GM19395 (cell line): ENCODE results near the gene SEMA4G.
"Not testable (repeated sequence)": the region's sequence is repeated elsewhere in the genome, so short reads cannot be mapped to it uniquely, and the experiment has no call there.

ENCODE experiments used
- ATAC-seq: cut with Tn5 transposase; IDR thresholded peaks from one replicate; pipeline ENCODE4 v1.9.1; 2021; ENCODE audit warnings: mild to moderate bottlenecking, moderate library complexity; ENCODE audit not compliant: unreplicated experiment

Gene SEMA4G

DNA sequence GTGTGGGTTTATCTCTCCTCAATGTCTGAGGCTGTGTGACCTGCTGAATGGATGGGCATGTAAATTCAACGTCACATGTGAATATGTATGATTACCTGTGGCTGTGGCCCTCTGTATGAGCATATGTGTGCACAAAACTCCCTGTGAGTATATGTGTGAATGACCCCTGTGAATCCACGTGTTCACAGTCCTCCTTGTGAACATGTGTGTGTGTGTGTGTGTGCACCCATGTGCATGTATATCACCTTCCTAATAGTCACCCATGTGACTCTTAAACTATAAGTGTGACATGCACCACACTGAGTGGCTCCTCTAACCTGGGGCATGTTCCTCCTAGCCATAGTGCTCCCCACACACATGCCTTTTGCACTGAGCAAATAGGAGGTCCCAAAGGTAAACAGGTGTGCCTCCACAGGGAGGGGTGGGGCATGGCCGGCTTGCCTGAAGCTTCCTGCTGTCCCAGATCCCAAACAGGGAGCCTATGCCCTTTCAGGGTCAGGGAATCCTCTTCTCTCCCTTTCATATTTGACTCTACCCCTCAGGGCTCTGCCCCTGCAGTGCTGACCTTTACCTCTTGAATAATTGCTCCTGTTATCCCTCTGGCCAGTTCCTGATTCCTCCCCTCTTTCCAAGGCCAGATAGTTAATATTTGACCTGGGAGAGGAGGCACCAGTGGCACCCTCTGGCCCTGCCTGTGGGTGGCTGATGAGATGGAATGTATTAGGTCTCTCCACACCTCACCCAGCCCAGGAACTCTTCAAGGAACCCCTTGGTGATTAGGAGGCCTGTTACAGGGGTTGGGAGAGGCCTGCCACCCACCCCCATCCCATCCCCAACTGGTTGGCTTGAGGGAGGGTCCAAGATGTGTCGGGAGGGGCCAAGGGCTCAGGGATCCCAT lies 1.9 kb downstream of the SEMA4G start:
- ATAC-seq: no peak

- no peak for ATAC-seq
Measured at GRCh38 chr10:100972115-100972903, 3.0 kb downstream of the SEMA4G start.

GRCh38 chr10:100972904-100973535 lies 3.7 kb downstream of the SEMA4G start:
- no peak for ATAC-seq

DNA sequence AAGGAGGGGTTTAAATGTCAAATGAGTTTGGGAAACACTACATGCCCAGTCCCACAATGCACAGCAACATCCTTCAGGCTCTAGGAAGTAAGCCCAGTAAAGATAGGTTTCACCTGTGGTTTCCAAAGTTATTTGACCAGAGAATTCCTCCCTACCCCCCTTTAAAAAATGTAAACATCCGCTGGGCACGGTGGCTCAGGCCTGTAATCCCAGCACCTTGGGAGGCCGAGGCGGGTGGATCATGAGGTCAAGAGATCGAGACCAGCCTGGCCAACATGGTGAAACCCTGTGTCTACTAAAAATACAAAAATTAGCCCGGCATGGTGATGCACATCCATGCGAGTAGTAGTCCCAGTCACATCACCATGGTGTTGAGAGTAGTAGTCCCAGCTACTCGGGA lies 6.1 kb downstream of the SEMA4G start:
- ATAC-seq: not testable (repeated sequence)

DNA sequence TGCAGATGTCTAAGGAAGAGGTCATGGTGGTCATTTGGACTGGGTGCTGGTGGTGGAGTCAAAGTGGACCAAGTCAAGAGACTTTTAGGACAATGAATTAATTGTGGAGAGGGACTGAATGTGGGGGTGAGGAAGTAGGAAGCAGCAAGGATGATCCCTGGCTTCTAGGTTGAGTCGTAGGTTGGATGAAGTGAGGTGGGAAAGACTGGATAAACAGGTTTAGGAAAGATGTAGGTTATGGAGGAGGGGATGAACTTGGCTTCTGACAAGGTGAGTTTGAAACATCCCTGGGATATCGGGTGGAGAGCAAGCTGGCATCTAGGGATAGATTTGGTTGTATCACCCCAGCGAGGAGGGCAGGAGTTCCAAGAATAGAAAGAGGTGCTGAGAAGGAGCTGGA lies 7.6 kb downstream of the SEMA4G start:
- no peak for ATAC-seq

GRCh38 chr10:100977436-100977835 lies 8.1 kb downstream of the SEMA4G start:
- no peak for ATAC-seq

- ATAC-seq: no peak
Measured at GRCh38 chr10:100978121-100978900, 9.0 kb downstream of the SEMA4G start.

DNA sequence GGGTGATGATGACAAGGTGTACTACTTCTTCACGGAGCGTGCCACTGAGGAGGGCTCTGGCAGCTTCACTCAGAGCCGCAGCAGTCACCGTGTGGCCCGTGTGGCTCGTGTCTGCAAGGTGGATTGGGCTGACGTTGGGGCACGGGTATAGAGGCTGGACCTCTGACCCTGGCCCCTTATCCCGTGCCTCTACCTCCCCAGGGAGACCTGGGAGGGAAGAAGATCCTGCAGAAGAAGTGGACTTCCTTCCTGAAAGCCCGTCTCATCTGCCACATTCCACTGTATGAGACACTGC lies 9.5 kb downstream of the SEMA4G start:
- ATAC-seq: no peak

DNA sequence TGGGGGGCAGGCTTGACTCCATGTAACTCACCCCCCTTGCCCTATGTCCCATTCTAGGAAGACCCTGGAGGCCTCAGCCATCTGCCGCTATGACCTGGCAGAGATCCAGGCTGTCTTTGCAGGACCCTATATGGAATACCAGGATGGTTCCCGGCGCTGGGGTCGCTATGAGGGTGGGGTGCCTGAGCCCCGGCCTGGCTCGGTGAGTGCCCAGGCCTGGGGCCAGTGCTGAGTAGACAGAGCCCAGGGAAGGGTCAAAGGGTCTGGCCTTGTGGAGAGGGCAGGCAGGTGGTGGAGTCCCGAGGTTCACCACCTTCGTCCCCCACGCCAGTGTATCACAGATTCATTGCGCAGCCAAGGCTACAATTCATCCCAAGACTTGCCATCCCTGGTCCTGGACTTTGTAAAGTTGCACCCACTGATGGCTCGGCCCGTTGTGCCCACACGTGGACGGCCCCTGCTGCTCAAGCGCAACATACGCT lies 10.5 kb downstream of the SEMA4G start:
- no peak for ATAC-seq

- no peak for ATAC-seq
Measured at GRCh38 chr10:100980311-100980710, 11.0 kb downstream of the SEMA4G start.

DNA sequence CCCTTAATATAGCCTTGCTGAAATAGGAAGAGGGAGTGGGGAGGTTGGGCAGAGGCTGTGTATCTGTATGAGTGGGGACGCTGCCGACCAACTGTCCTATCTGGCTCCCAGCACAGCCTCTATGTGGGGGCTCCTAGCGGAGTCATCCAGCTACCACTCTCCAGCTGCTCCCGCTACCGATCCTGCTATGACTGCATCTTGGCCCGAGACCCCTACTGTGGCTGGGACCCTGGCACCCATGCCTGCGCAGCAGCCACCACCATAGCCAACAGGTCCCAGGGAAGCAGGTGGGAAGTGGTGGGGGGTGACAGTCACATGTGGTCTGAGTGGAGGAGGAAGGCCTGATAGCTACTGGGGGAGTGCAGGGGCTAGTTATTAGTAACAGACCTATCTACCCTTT lies 11.4 kb downstream of the SEMA4G start:
- no peak for ATAC-seq

GRCh38 chr10:100981178-100981772 lies 12.0 kb downstream of the SEMA4G start:
- ATAC-seq: no peak

DNA sequence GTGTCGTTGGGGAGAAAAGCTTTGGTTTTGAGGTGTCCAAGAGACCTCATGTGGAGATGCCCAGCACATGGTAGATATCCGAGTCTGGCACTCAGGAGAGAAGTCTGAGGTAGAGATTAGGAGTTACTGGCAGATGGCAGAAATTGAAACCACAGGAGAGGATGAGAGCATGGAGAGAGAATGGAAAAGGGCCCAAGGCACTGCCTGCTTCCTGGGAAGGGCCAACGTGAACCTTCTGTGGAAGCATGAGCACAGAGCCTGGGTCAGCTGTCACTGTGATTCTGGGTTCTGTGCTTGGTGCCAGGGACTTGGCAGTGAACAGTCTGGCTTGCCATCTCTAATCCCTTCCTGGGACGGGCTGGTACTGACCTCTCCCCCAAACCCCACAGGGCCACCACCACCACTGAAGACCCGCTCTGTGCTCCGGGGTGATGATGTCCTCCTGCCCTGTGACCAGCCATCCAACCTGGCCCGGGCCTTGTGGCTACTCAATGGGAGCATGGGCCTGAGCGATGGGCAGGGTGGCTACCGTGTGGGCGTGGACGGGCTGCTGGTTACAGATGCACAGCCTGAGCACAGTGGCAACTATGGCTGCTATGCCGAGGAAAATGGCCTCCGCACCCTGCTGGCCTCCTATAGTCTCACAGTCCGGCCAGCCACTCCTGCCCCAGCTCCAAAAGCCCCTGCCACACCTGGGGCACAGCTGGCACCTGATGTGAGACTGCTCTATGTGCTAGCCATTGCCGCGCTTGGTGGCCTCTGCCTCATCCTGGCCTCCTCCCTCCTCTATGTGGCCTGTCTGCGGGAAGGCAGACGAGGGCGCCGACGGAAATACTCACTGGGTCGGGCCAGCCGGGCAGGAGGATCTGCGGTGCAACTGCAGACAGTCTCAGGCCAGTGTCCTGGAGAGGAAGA lies 13.9 kb downstream of the SEMA4G start:
- ATAC-seq: no peak

- no peak for ATAC-seq
Measured at GRCh38 chr10:100983868-100984671, 14.8 kb downstream of the SEMA4G start.

DNA sequence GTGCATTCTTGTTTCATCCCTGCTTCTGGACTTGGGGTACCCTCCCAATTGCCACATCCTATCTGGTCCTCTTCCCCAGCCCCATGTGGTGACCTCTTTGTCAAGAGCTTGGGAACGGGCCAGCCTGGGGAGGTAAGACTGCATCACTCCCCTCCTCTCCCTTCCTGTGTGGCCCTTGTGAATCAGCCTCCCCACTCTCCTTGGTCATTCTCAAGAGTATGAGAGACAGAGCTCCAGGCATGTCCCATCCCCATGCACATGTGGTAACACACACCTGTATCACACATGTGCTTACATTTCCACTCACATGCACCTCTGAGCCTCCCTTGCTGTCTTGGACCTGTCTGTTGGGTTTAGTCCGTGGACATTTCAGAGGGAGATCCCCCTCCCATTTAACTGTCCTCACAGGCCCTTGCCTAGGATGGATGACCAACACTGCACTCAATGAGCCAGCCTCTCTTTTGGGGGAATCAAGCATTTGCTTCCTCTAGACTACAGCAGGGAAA lies 15.4 kb downstream of the SEMA4G start:
- no peak for ATAC-seq

- ATAC-seq: no peak
Measured at GRCh38 chr10:100985336-100985735, 16.0 kb downstream of the SEMA4G start.

- ATAC-seq: no peak
Measured at GRCh38 chr10:100986623-100986951, 17.3 kb downstream of the SEMA4G start.

GRCh38 chr10:100986952-100987684 lies 17.8 kb downstream of the SEMA4G start, which contains the start of the genes MRPL43 and TWNK:
Gene MRPL43 (minus strand): TSS chr10:100987497. CDS start chr10:100987443, 54 bp downstream.
Gene TWNK (plus strand): TSS chr10:100987543. CDS start chr10:100988211, 668 bp downstream.
- peak; percentile 90 for ATAC-seq
